Body of pancreas (tissue), 4 donors: Measurements from ENCODE around the gene ARSB. TPM values are rescaled to one million over a fixed set of nuclear protein-coding genes. Genes with fewer than 3 reads are reported as not detected.

Experiments
- ATAC-seq: fragments of 150-250 bp; one replicate; pipeline ENCODE4 v1.9.1; 2016
- DNase-seq, 4 donors: peaks; one replicate each; pipeline ENCODE4 v3.0.0-alpha.2; 2019
- H3K27ac ChIP-seq, 4 donors: fragments of 200-600 bp; sonication (generic); 1 replicate in 3 of 4; 2 replicates in 1 of 4; pipeline versions ENCODE4 v1.5.1 to v1.6.1; 2016 to 2019; ENCODE audit warnings: mild to moderate bottlenecking in 1 of 4, mixed read lengths in 1 of 4, moderate library complexity in 1 of 4
- H3K27me3 ChIP-seq, 2 donors: fragments of 200-600 bp; sonication (generic); one replicate each; pipeline ENCODE4 v1.6.0; 2016; ENCODE audit warnings: mild to moderate bottlenecking in 1 of 2
- H3K36me3 ChIP-seq, 2 donors: fragments of 200-600 bp; sonication (generic); replicated peaks in 1 of 2; 2 replicates each; pipeline ENCODE4 v1.5.1; 2016; ENCODE audit warnings: low read depth in 2 of 2; ENCODE audit not compliant: insufficient read depth in 1 of 2
- H3K4me1 ChIP-seq: fragments of 200-600 bp; sonication (generic); one replicate; pipeline ENCODE4 v1.6.0; 2016
- H3K4me3 ChIP-seq, 2 donors: fragments of 200-600 bp; sonication (generic); 1 replicate in 1 of 2; 2 replicates in 1 of 2; pipeline ENCODE4 v1.5.1; 2016 to 2019
- H3K9me3 ChIP-seq, 3 donors: fragments of 200-600 bp; sonication (generic); 1 replicate in 2 of 3; 2 replicates in 1 of 3; pipeline ENCODE4 v1.5.1; 2016
- CTCF ChIP-seq, 7 experiments: fragments of 450-650 bp in 4 of 7; fragments of 200-600 bp in 3 of 7; sonication (generic) in 3 of 7; IDR thresholded peaks; one replicate each; pipeline ENCODE4 v1.5.1; 2016 to 2019; ENCODE audit warnings: antibody characterized with exemption in 7 of 7
- POLR2A ChIP-seq, 3 donors: fragments of 450-650 bp; IDR thresholded peaks; one replicate each; pipeline ENCODE4 v1.6.1; 2016; ENCODE audit warnings: antibody characterized with exemption in 3 of 3, mild to moderate bottlenecking in 2 of 3
- WGBS, 2 donors: methylation state at CpG; one replicate each; pipeline ENCODE4 v1.1.5; 2017; 5-methylcytosine and 5-hydroxymethylcytosine counted together
- intact Hi-C: fragments of 100-400 bp; cut with DNase I; formaldehyde crosslinking; loops from one replicate; pipeline ENCODE4 v1.15.1; 2023
- total RNA-seq, 2 donors: library from RNA; depleted of rRNA; stranded (reverse); fragments of >200 nt; gene quantifications; one replicate each; pipeline ENCODE4 v1.1.0, GENCODE V29; 2016

Gene ARSB
- total RNA-seq, 2 donors from 2014 or later, result 9.9 to 12.2 TPM

- H3K36me3 ChIP-seq, result no peaks in the 10 kb centered on the region
- WGBS, 2 donors, result 63 to 95% methylated on average over 1 to 2 of the region's 2 CpGs
These were observed 229.2 kb downstream of the ARSB start for GRCh38 chr5:78755822-78756429.

GRCh38 chr5:78754655-78755054 is 230.5 kb downstream of the ARSB start:
- 33 to 40% methylated on average over 2 of the region's 2 CpGs for WGBS, 2 donors
- Histone ChIP-seq H3K4me1 (no peaks in the 10 kb centered on the region), H3K27ac (no peak overlapping the region), H3K27me3 (no peaks in the 10 kb centered on the region), H3K9me3 (no peaks in the 10 kb centered on the region), H3K36me3 (no peaks in the 10 kb centered on the region), H3K4me3 (no peak overlapping the region)
- TF ChIP-seq POLR2A (IDR thresholded peaks at IDR 0.05) (no peak), CTCF (IDR thresholded peaks at IDR 0.05) (no peak)
- ATAC-seq (no peak), DNase-seq (no peak)
- intact Hi-C loops, result no loop called here

More at GRCh38 chr5:78755822-78756429, 229.2 kb downstream of the ARSB start:
- DNase-seq (no peak), ATAC-seq (no peak)
- TF ChIP-seq CTCF (IDR thresholded peaks at IDR 0.05) (no peak), POLR2A (IDR thresholded peaks at IDR 0.05) (no peak)
- no peaks in the 10 kb centered on the region for H3K27me3 ChIP-seq
- no peak overlapping the region for H3K27ac ChIP-seq
- intact Hi-C loops, result no loop called here
- H3K4me1 ChIP-seq, result no peaks in the 10 kb centered on the region
- H3K9me3 ChIP-seq, result no peaks in the 10 kb centered on the region
- H3K4me3 ChIP-seq, result no peak overlapping the region

- no peaks in the 10 kb centered on the region for H3K4me1 ChIP-seq
- H3K4me3 ChIP-seq, result no peak overlapping the region
- no peaks in the 10 kb centered on the region for H3K36me3 ChIP-seq
- intact Hi-C loops, result no loop called here
- 86 to 90% methylated on average over 4 of the region's 4 CpGs for WGBS, 2 donors
- no peaks in the 10 kb centered on the region for H3K27me3 ChIP-seq
- no peaks in the 10 kb centered on the region for H3K9me3 ChIP-seq
- no peak overlapping the region for H3K27ac ChIP-seq
- DNase-seq, result no peak
- no peak for ATAC-seq
- TF ChIP-seq POLR2A (IDR thresholded peaks at IDR 0.05) (no peak), CTCF (IDR thresholded peaks at IDR 0.05) (no peak)
These were observed 232.0 kb downstream of the ARSB start for GRCh38 chr5:78753093-78753531.

GRCh38 chr5:78751872-78752271 is 233.2 kb downstream of the ARSB start:
- no peak for ATAC-seq

More at GRCh38 chr5:78751872-78752271, 233.2 kb downstream of the ARSB start:
- no peak for DNase-seq
- WGBS, 2 donors, result 77 to 92% methylated on average over 1 of the region's 1 CpG
- H3K9me3 ChIP-seq, result no peaks in the 10 kb centered on the region
- no peaks in the 10 kb centered on the region for H3K36me3 ChIP-seq
- no peak for TF ChIP-seq CTCF (IDR thresholded peaks at IDR 0.05)
- TF ChIP-seq POLR2A (IDR thresholded peaks at IDR 0.05), result no peak
- H3K4me3 ChIP-seq, result no peak overlapping the region
- no peaks in the 10 kb centered on the region for H3K4me1 ChIP-seq
- intact Hi-C loops, result no loop called here
- no peaks in the 10 kb centered on the region for H3K27me3 ChIP-seq
- H3K27ac ChIP-seq, result no peak overlapping the region
